Thyroid gland (tissue), 4 donors: ENCODE measurements around the gene KLKB1. TPM values are rescaled to one million over a fixed set of nuclear protein-coding genes. Genes with fewer than 3 reads are reported as not detected.
"Not testable (repeated sequence)": the region's sequence is repeated elsewhere in the genome, so short reads cannot be mapped to it uniquely, and the experiment has no call there.

Experiments
- DNase-seq, 2 donors: peaks; one replicate each; pipeline ENCODE4 v3.0.0-alpha.2; 2019
- H3K27ac ChIP-seq, 3 donors: fragments of 200-600 bp; sonication (generic); 1 replicate in 2 of 3; 2 replicates in 1 of 3; pipeline ENCODE4 v1.5.1; 2016 to 2019; ENCODE audit warnings: mild to moderate bottlenecking in 1 of 3, moderate library complexity in 1 of 3
- H3K27me3 ChIP-seq: fragments of 200-600 bp; sonication (generic); one replicate; pipeline ENCODE4 v1.5.1; 2019
- H3K36me3 ChIP-seq, 2 donors: fragments of 200-600 bp; sonication (generic); one replicate each; pipeline ENCODE4 v1.5.1; 2016 to 2019
- H3K4me1 ChIP-seq, 2 donors: fragments of 200-600 bp; sonication (generic); one replicate each; pipeline ENCODE4 v1.5.1; 2017 to 2019
- H3K4me3 ChIP-seq, 3 donors: fragments of 200-600 bp; sonication (generic); replicated peaks in 1 of 3; 1 replicate in 2 of 3; 2 replicates in 1 of 3; pipeline ENCODE4 v1.5.1; 2016; ENCODE audit warnings: mild to moderate bottlenecking in 1 of 3
- H3K9me3 ChIP-seq: fragments of 200-600 bp; sonication (generic); one replicate; pipeline ENCODE4 v1.5.1; 2017
- POLR2A ChIP-seq, 2 donors: fragments of 450-650 bp; IDR thresholded peaks; one replicate each; pipeline ENCODE4 v1.6.1; 2017; ENCODE audit warnings: antibody characterized with exemption in 2 of 2, mild to moderate bottlenecking in 2 of 2, moderate library complexity in 1 of 2
- WGBS, 2 donors: methylation state at CpG; one replicate each; pipeline ENCODE4 v1.1.5; 2017; 5-methylcytosine and 5-hydroxymethylcytosine counted together
- intact Hi-C: fragments of 100-400 bp; cut with DNase I; formaldehyde crosslinking; loops from one replicate; pipeline ENCODE4 v1.15.1; 2023
- total RNA-seq, 4 donors: library from RNA; depleted of rRNA; stranded (reverse); fragments of >200 nt; gene quantifications; one replicate each; pipeline ENCODE4 v1.2.3, GENCODE V29; 2016
- TF ChIP-seq, protein P1 (sequence below), 6 experiments: fragments of 200-600 bp in 3 of 6; fragments of 450-650 bp in 3 of 6; sonication (generic) in 3 of 6; IDR thresholded peaks; one replicate each; pipeline ENCODE4 v1.5.1; 2016 to 2019; ENCODE audit warnings: antibody characterized with exemption in 6 of 6, mild to moderate bottlenecking in 2 of 6, inconsistent platforms in 1 of 6, moderate library complexity in 1 of 6

KLKB1 gene
- total RNA-seq, 4 donors from 2014 or later: 1.2 to 11.8 (median 2.3) TPM; not detected in 1

GRCh38 chr4:186255122-186255521 lies 27.8 kb downstream of the KLKB1 start:
- no peak overlapping the region for H3K4me3 ChIP-seq
- 89% methylated on average over 3 of the region's 3 CpGs for WGBS, 2 donors
- H3K9me3 ChIP-seq: no peaks in the 10 kb centered on the region
- no peaks in the 10 kb centered on the region for H3K36me3 ChIP-seq
- H3K27me3 ChIP-seq: no peaks in the 10 kb centered on the region
- intact Hi-C loops: no loop called here
- H3K27ac ChIP-seq: no peak overlapping the region
- TF ChIP-seq POLR2A (IDR thresholded peaks at IDR 0.05): no peak
- TF ChIP-seq, protein P1, sequence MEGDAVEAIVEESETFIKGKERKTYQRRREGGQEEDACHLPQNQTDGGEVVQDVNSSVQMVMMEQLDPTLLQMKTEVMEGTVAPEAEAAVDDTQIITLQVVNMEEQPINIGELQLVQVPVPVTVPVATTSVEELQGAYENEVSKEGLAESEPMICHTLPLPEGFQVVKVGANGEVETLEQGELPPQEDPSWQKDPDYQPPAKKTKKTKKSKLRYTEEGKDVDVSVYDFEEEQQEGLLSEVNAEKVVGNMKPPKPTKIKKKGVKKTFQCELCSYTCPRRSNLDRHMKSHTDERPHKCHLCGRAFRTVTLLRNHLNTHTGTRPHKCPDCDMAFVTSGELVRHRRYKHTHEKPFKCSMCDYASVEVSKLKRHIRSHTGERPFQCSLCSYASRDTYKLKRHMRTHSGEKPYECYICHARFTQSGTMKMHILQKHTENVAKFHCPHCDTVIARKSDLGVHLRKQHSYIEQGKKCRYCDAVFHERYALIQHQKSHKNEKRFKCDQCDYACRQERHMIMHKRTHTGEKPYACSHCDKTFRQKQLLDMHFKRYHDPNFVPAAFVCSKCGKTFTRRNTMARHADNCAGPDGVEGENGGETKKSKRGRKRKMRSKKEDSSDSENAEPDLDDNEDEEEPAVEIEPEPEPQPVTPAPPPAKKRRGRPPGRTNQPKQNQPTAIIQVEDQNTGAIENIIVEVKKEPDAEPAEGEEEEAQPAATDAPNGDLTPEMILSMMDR (IDR thresholded peaks at IDR 0.05): no peak
- DNase-seq: no peak
- H3K4me1 ChIP-seq: no peaks in the 10 kb centered on the region

- intact Hi-C loops: no loop called here
- Histone ChIP-seq H3K27me3 (no peaks in the 10 kb centered on the region), H3K27ac (no peak overlapping the region), H3K4me1 (no peaks in the 10 kb centered on the region), H3K36me3 (no peaks in the 10 kb centered on the region), H3K9me3 (no peaks in the 10 kb centered on the region), H3K4me3 (no peak overlapping the region)
- WGBS, 2 donors: 89 to 90% methylated on average over 12 of the region's 12 CpGs
- TF ChIP-seq POLR2A (IDR thresholded peaks at IDR 0.05): no peak
- TF ChIP-seq, protein P1 (IDR thresholded peaks at IDR 0.05): no peak
- DNase-seq: no peak
Measured at GRCh38 chr4:186258216-186258811, 31.0 kb downstream of the KLKB1 start.

DNA sequence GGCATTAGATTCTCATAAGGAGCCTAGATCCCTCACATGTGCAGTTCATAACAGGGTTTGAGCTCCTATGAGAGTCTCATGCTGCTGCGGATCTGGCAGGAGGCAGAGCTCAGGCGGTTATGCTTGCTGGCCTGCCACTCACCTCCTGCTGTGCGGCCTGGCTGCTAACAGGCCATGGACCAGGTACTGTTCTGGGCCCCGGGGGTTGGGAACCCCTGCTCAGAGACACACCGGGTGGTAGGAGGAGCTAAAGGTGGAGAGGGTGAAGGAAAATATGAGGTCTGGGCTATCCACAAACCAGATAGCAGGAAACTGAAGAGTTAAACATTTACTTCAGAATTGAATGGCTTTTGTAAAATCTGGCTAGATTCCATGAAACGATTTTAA lies 32.8 kb downstream of the KLKB1 start:
- WGBS, 2 donors: 80 to 81% methylated on average over 6 of the region's 6 CpGs

DNA sequence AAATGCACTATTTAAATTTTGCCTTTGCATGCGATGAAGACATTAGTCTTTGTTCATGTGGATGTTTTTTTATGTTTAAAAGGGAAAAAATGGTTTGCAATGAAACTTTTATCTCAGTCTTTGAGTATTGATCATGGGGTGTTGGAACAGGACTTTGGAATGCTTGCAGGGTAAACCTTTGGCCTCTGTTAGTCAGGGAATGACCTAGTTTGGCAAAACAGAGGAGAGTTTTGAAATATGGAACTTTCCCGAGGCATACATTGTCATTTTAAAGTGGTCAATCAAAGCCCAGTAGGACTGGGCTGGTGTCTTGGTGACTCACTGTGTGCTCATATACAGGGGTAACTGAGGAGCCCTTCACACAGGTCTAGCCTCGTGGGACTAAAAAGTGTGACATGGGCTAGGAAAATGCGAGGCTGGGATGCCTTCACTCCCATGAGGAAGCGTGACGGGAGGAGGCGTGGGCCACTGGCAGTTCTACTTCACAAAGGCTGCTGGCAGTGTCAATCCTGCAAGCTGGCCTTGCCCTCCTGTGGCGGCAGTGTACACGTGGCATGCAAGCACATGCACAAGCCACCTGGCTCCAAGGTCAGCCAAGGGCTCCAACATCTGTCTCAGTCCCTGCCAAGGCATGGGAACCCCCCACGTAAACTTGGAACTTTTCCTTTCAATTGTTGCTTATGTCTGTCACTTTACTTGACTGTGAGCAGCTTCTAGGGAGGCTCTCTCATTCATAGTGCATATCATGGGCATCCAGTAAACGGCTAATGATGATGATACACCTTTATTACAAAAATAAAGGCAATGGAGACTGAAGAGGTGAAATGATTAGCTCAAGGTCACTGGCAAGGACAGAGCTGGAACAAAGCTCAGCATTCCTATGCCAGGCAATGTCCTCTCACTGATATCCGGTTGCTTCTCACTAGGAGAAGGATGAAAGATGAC lies 33.5 kb downstream of the KLKB1 start:
- no peak for DNase-seq
- Histone ChIP-seq H3K27ac (no peak overlapping the region), H3K4me3 (no peak overlapping the region), H3K4me1 (no peaks in the 10 kb centered on the region), H3K9me3 (no peaks in the 10 kb centered on the region), H3K36me3 (no peaks in the 10 kb centered on the region), H3K27me3 (no peaks in the 10 kb centered on the region)
- TF ChIP-seq, protein P1 (IDR thresholded peaks at IDR 0.05): no peak
- no peak for TF ChIP-seq POLR2A (IDR thresholded peaks at IDR 0.05)
- intact Hi-C loops: no loop called here
- WGBS, 2 donors: 82 to 84% methylated on average over 12 of the region's 12 CpGs

More for the DNA sequence above, 32.8 kb downstream of the KLKB1 start:
- no peaks in the 10 kb centered on the region for H3K27me3 ChIP-seq
- no peak overlapping the region for H3K4me3 ChIP-seq
- H3K27ac ChIP-seq: no peak overlapping the region
- no peaks in the 10 kb centered on the region for H3K36me3 ChIP-seq
- intact Hi-C loops: no loop called here
- no peaks in the 10 kb centered on the region for H3K4me1 ChIP-seq
- no peaks in the 10 kb centered on the region for H3K9me3 ChIP-seq
- TF ChIP-seq, protein P1 (IDR thresholded peaks at IDR 0.05): no peak
- no peak for TF ChIP-seq POLR2A (IDR thresholded peaks at IDR 0.05)
- no peak for DNase-seq

- Histone ChIP-seq H3K36me3 (no peaks in the 10 kb centered on the region), H3K4me3 (no peak overlapping the region), H3K4me1 (no peaks in the 10 kb centered on the region), H3K9me3 (no peaks in the 10 kb centered on the region), H3K27ac (no peak overlapping the region), H3K27me3 (no peaks in the 10 kb centered on the region)
- intact Hi-C loops: no loop called here
- 92 to 94% methylated on average over 7 of the region's 7 CpGs for WGBS, 2 donors
- TF ChIP-seq, protein P1 (IDR thresholded peaks at IDR 0.05): no peak
- TF ChIP-seq POLR2A (IDR thresholded peaks at IDR 0.05): no peak
- no peak for DNase-seq
Measured at GRCh38 chr4:186264660-186265059, 37.4 kb downstream of the KLKB1 start.

DNA sequence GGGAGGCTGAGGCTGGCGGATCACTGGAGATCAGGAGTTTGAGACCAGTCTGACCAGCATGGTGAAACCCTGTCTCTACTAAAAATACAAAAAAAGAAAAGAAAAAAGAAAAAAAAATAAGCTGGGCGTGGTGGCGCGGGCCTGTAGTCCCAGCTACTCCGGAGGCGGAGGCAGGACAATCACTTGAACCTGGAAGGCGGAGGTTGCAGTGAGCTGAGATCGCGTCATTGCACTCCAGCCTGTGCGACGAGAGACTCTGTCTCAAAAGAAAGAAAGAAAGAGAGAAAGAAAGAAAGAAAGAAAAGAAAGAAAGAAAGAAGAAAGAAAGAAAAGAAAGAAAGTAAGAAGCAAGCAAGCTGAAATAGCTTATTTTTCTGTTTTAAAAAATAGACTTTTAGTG lies 37.9 kb downstream of the KLKB1 start:
- H3K36me3 ChIP-seq, H3K4me3 ChIP-seq, H3K9me3 ChIP-seq, H3K4me1 ChIP-seq, H3K27me3 ChIP-seq, DNase-seq, intact Hi-C loops, H3K27ac ChIP-seq: not testable (repeated sequence)
- WGBS, 2 donors: 83 to 96% methylated on average over 11 of the region's 11 CpGs
